Measurements from ENCODE around the gene C10orf71.

- TF ChIP-seq CTCF (IDR thresholded peaks at IDR 0.05) (no peak), POLR2AphosphoS5 (IDR thresholded peaks at IDR 0.05) (no peak)
Observed at GRCh38 chr10:49344840-49345239, 45.9 kb downstream of the C10orf71 start.
